Small intestine (tissue), 7 donors: ENCODE measurements around the gene ZNF701. TPM values are rescaled to one million over a fixed set of nuclear protein-coding genes. Genes with fewer than 3 reads are reported as not detected.
"Not testable (repeated sequence)": the region's sequence is repeated elsewhere in the genome, so short reads cannot be mapped to it uniquely, and the experiment has no call there.

Experiments used
- DNase-seq, 2 donors: peaks; one replicate each; pipeline versions ENCODE4 v3.0.0 to v3.0.0-alpha.2; 2013
- FAIRE-seq: peaks from 2 replicates; lab custom pipeline; 2012; peaks lifted over from hg19 to GRCh38; lab: Jason Lieb, UNC
- H3K27ac ChIP-seq, 3 donors: one replicate each; pipeline ENCODE4 v1.5.1; 2013; ENCODE audit warnings: low read length in 2 of 3, mild to moderate bottlenecking in 2 of 3, control low read depth in 1 of 3, inconsistent platforms in 1 of 3, low read depth in 1 of 3, moderate library complexity in 1 of 3
- H3K27me3 ChIP-seq, 3 donors: one replicate each; pipeline ENCODE4 v1.6.1; 2013; ENCODE audit warnings: low read length in 3 of 3, inconsistent platforms in 1 of 3; ENCODE audit not compliant: control insufficient read depth in 3 of 3, insufficient read depth in 3 of 3
- H3K36me3 ChIP-seq, 3 donors: one replicate each; pipeline ENCODE4 v1.6.1; 2013; ENCODE audit warnings: low read length in 3 of 3, inconsistent platforms in 1 of 3, low read depth in 1 of 3, mild to moderate bottlenecking in 1 of 3, moderate library complexity in 1 of 3; ENCODE audit not compliant: control insufficient read depth in 3 of 3, insufficient read depth in 2 of 3
- H3K4me1 ChIP-seq, 3 donors: one replicate each; pipeline ENCODE4 v1.6.1; 2013; ENCODE audit warnings: low read length in 2 of 3, inconsistent platforms in 1 of 3, low read depth in 1 of 3, mild to moderate bottlenecking in 1 of 3, moderate library complexity in 1 of 3; ENCODE audit not compliant: control insufficient read depth in 3 of 3, insufficient read depth in 2 of 3
- H3K4me3 ChIP-seq, 3 donors: one replicate each; pipeline ENCODE4 v1.5.1; 2013; ENCODE audit warnings: low read length in 3 of 3, control low read depth in 1 of 3, inconsistent platforms in 1 of 3, low read depth in 1 of 3, mild to moderate bottlenecking in 1 of 3, moderate library complexity in 1 of 3
- H3K9me3 ChIP-seq, 2 donors: one replicate each; pipeline ENCODE4 v1.6.1; 2013; ENCODE audit warnings: low read depth in 1 of 2, low read length in 1 of 2; ENCODE audit not compliant: control insufficient read depth in 2 of 2, insufficient read depth in 1 of 2
- WGBS, 3 donors: extraction: QIAGEN DNeasy Blood & Tissue Kit; methylation state at CpG; one replicate each; pipeline ENCODE4 v1.1.7; 2013; 5-methylcytosine and 5-hydroxymethylcytosine counted together
- polyA plus RNA-seq, 4 donors: library from polyadenylated mRNA; stranded (reverse) in 3 of 4; unstranded in 1 of 4; fragments of 200-250 nt in 3 of 4; fragments of 120-200 nt in 1 of 4; gene quantifications; one replicate each; pipeline versions ENCODE4 v1.2.1 to v1.2.3, GENCODE V29; 2013
- donor health status: healthy with polysubstance abuse.
- donor health status: control.
- donor health status: control.
- donor health status: Bipolar disorder and iron deficiency.
- donor health status: healthy.

Gene ZNF701
- polyA plus RNA-seq, 4 donors = 2.7 to 18.5 (median 5.4) TPM

- Histone ChIP-seq H3K27me3 (no peaks in the 10 kb centered on the region), H3K9me3 (peaks cover 6 to 43% of the 10 kb centered on the region in 2 donors), H3K36me3 (peaks cover 11 to 50% (median 27%) of the 10 kb centered on the region in 3 donors), H3K27ac (peak overlapping the region in 1 of 3 donors; percentile 41), H3K4me1 (no peaks in the 10 kb centered on the region), H3K4me3 (peak overlapping the region in 1 of 3 donors; percentile 42)
- peak in 1 of 2 donors; percentile 43 for DNase-seq
- FAIRE-seq = no peak
- 49 to 80% (median 78%) methylated on average over 39 of the region's 39 CpGs for WGBS, 3 donors
Measured at GRCh38 chr19:52584736-52585440, 14.8 kb downstream of the ZNF701 start.

GRCh38 chr19:52585604-52586003 is 15.5 kb downstream of the ZNF701 start:
- H3K27me3 ChIP-seq = no peaks in the 10 kb centered on the region
- peaks cover 9 to 50% (median 23%) of the 10 kb centered on the region in 3 donors for H3K36me3 ChIP-seq
- no peak for FAIRE-seq
- 87 to 93% (median 91%) methylated on average over 6 of the region's 6 CpGs for WGBS, 3 donors
- DNase-seq = no peak
- peaks cover 6 to 46% of the 10 kb centered on the region in 2 donors for H3K9me3 ChIP-seq
- peak overlapping the region in 1 of 3 donors; percentile 38 for H3K27ac ChIP-seq
- no peak overlapping the region for H3K4me3 ChIP-seq
- no peaks in the 10 kb centered on the region for H3K4me1 ChIP-seq

- H3K36me3 ChIP-seq = peaks cover 0 to 43% (median 13%) of the 10 kb centered on the region in 3 donors
- 90 to 98% (median 94%) methylated on average over 5 of the region's 5 CpGs for WGBS, 3 donors
- no peak overlapping the region for H3K4me3 ChIP-seq
- DNase-seq (no peak), FAIRE-seq (no peak)
- H3K9me3 ChIP-seq = peaks cover 2 to 38% of the 10 kb centered on the region in 2 donors
- H3K27ac ChIP-seq = no peak overlapping the region
- no peaks in the 10 kb centered on the region for H3K27me3 ChIP-seq
- H3K4me1 ChIP-seq = no peaks in the 10 kb centered on the region
Measured at GRCh38 chr19:52590728-52591127, 20.6 kb downstream of the ZNF701 start.

DNA sequence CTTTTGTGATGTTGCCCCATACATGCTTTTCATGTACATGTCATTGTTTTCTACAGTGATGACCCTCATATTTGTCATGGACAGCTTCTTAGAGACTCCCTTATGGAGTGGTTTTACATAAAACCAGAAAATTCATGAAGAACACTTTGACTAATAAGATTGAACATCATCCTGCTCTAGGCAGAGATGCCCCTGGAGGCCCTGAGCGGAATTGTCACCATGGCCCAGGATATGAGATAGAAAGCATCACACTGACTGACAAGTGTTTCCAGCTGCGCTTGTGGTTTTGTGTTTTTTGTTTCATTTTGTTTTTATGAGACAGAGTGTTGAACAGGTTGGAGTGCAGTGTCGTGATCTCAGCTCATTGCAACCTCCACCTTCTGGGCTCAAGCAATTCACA is 22.2 kb downstream of the ZNF701 start:
- DNase-seq = no peak
- Histone ChIP-seq H3K4me1 (no peaks in the 10 kb centered on the region), H3K27me3 (no peaks in the 10 kb centered on the region), H3K36me3 (peaks cover 0 to 31% (median 17%) of the 10 kb centered on the region in 3 donors), H3K9me3 (peaks cover 0 to 29% of the 10 kb centered on the region in 2 donors), H3K27ac (no peak overlapping the region), H3K4me3 (no peak overlapping the region)
- 71 to 96% (median 92%) methylated on average over 3 of the region's 3 CpGs for WGBS, 3 donors
- no peak for FAIRE-seq

DNA sequence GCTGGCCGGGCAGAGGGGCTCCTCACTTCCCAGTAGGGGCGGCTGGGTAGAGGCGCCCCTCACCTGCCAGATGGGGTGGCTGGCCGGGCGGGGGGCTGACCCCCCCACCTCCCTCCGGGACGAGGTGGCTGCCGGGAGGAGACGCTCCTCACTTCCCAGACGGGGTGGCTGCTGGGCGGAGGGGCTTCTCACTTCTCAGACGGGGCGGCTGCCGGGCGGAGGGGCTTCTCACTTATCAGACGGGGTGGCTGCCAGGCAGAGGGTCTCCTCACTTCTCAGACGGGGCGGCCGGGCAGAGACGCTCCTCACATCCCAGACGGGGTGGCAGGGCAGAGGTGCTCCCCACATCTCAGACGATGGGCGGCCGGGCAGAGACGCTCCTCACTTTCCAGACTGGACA is 23.4 kb downstream of the ZNF701 start:
- H3K9me3 ChIP-seq = peaks cover 3 to 40% of the 10 kb centered on the region in 2 donors
- H3K4me3 ChIP-seq, H3K27me3 ChIP-seq, DNase-seq, H3K27ac ChIP-seq, H3K4me1 ChIP-seq, FAIRE-seq: not testable (repeated sequence)
- peaks cover 0 to 31% (median 19%) of the 10 kb centered on the region in 3 donors for H3K36me3 ChIP-seq
- WGBS, 3 donors = 97 to 100% methylated on average over 3 to 25 of the region's 25 CpGs; no CpG with 5 or more reads in 1 of the 3 donors

DNA sequence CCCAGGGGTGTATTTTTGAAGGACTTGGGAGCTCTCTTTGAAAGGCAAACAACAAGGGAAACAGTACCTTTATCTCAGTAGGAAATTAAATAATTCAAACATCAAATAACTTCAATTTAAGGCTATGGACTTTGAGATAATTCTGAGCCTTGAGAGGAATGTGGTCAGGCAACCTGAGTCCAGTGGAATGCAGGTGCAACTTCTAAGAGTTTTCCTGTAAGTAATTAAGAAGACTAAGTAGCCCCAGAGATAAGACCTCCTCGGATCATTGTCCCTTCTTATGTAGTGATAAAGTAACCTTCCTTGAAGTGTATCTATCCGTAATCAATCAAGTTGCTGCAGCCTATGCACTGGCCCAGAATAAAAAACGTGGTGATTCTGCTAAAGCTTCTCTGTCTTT is 29.2 kb downstream of the ZNF701 start:
- peaks cover 0 to 17% (median 12%) of the 10 kb centered on the region in 3 donors for H3K36me3 ChIP-seq
- no peaks in the 10 kb centered on the region for H3K27me3 ChIP-seq
- DNase-seq (peak; percentile 14 to 67), FAIRE-seq (no peak)
- peaks cover 3 to 43% of the 10 kb centered on the region in 2 donors for H3K9me3 ChIP-seq
- no peak overlapping the region for H3K4me3 ChIP-seq
- peaks cover 0 to 18% (median 2%) of the 10 kb centered on the region in 3 donors for H3K4me1 ChIP-seq
- H3K27ac ChIP-seq = peak overlapping the region in 1 of 3 donors; percentile 97
- WGBS, 3 donors = 27 to 67% (median 42%) methylated on average over 3 of the region's 3 CpGs

DNA sequence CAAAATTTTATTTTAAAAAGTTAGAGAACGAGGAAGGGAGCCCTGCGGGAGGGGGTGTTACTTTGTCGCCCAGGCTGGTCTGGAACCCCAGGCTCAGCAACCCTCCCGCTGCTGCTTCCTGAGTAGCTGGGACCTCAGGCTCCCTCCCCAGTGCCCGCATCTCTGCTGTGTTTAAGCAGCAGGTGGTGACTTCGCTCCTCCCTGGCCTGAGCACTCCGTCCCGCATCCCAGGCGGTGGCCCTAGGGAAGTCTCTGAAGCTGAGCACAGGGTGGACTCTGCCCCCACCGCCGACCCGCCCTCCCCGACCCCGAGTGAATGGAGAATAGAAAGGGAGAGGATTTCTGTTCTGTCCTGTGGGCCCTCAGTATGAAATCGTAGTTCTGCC is 30.5 kb downstream of the ZNF701 start:
- DNase-seq (peak in 1 of 2 donors; percentile 86), FAIRE-seq (no peak)
- Histone ChIP-seq H3K27me3 (no peaks in the 10 kb centered on the region), H3K4me1 (peaks cover 0 to 18% (median 2%) of the 10 kb centered on the region in 3 donors), H3K27ac (peak overlapping the region; percentile 53 to 97 (median 84)), H3K9me3 (peaks cover 3 to 43% of the 10 kb centered on the region in 2 donors), H3K4me3 (peak overlapping the region; percentile 71 to 91 (median 72)), H3K36me3 (peaks cover 0 to 25% (median 7%) of the 10 kb centered on the region in 3 donors)
- 0 to 2% (median 1%) methylated on average over 15 of the region's 15 CpGs for WGBS, 3 donors

DNA sequence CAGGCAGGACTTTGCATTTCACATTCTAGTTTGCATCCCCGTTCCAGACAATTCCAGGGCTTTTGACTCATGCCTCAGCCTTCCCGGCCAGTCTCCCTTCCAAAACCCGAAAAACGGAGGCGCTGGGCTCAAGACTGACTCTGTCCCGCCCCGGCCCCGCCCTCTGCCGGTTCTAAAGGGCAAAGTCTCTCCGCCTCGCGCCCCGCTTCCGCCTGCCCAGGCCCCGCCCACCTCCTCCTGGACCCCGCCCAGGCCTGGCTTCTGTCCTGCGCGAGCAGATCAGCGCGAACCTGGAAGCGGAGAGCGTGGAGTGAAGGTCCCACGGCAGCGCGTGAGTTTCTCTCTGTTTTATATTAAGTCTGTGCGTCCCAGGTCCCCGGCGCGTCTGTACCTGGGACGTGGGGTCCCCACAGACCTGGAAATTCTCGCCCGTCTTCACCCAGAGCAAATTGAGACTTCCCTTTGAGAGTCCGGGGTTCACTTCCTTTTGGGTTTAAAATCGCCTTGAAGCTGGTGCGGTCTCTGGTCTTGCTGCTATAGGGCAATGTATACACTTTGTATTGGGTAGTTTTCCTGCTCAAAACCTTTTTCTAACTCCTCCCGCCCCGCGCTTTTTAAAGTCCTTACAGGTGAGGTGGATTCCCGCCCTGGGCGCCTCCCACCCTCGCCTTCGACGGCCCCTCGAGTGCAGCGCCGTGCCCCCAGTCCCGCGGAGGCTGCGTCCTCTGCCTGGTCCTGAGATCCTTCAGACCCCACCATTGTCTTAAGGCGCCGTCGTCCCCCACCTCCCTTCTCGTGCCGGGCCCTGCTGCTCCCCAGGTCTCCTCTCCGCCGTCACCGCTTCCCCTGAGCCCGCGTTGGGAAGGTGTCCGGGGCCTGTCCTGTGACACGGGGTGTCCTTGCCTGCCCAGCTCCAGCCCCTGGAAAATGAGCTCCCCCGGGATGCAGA is 31.2 kb downstream of the ZNF701 start:
- H3K4me1 ChIP-seq = peaks cover 0 to 18% (median 2%) of the 10 kb centered on the region in 3 donors
- H3K27ac ChIP-seq = peak overlapping the region; percentile 63 to 97 (median 84)
- peak overlapping the region; percentile 71 to 91 (median 72) for H3K4me3 ChIP-seq
- peaks cover 0 to 30% (median 2%) of the 10 kb centered on the region in 3 donors for H3K36me3 ChIP-seq
- 0 to 2% (median 1%) methylated on average over 61 to 62 of the region's 62 CpGs for WGBS, 3 donors
- H3K9me3 ChIP-seq = peaks cover 3 to 48% of the 10 kb centered on the region in 2 donors
- DNase-seq = peak; percentile 94 to 98
- FAIRE-seq = no peak
- no peaks in the 10 kb centered on the region for H3K27me3 ChIP-seq
